Heart left ventricle (tissue), 13 donors: ENCODE measurements around the gene TBL1X.

Experiments
- CTCF ChIP-seq, 12 donors: fragments of 200-600 bp; sonication (generic) in 4 of 12; IDR thresholded peaks; one replicate each; pipeline versions ENCODE4 v1.5.0 to v1.8.0; 2018 to 2022; ENCODE audit warnings: antibody characterized with exemption in 12 of 12, mild to moderate bottlenecking in 5 of 12
- POLR2A ChIP-seq, 2 donors: fragments of 450-650 bp; IDR thresholded peaks; one replicate each; pipeline ENCODE4 v1.6.1; 2017; ENCODE audit warnings: antibody characterized with exemption in 2 of 2, mild to moderate bottlenecking in 2 of 2, moderate library complexity in 2 of 2
- donor health status: ischemic (EF 13 %, LVEDD 7.1; RV severe dilation, severe dysfunction).
- donor health status: DM: no; HTN: yes; CAD: no.
- donor health status: DM: no; HTN: no; CAD: no.
- donor health status: ischemic (EF 25% LVEDD 6.9; RV normal size, moderate dysfunction).
- donor health status: ischemic (EF 25% LVEDD 5.7; RV mildly dilated, moderate dysfunction).
- donor health status: ischemic (EF 35%, LVEDD 5.7; RV mildly dilated, moderate dysfunction).
- donor health status: nonischemic (EF 11% LVEDD 7.7; RV severe dilation, severe dysfunction).
- donor health status: DM: yes; HTN: yes; CAD: no.
- donor health status: PGD.
- donor health status: ischemic (EF 29% LVEDD 5.4; RV normal size, mild dysfunction).
- donor health status: nonischemic (EF 23%, LVEDD 6.1; RV moderate dilation, normal function).

GRCh38 chrX:9654929-9655328 is 190.1 kb downstream of the TBL1X start:
- TF ChIP-seq POLR2A (IDR thresholded peaks at IDR 0.05) = no peak
- no peak for TF ChIP-seq CTCF (IDR thresholded peaks at IDR 0.05)
